ENCODE measurements around the gene CDC42BPB.
A peak's percentile ranks its signal among the peaks of the same experiment; 100 is the strongest.
"Not testable (repeated sequence)": the region's sequence is repeated elsewhere in the genome, so short reads cannot be mapped to it uniquely, and the experiment has no call there.

Gene CDC42BPB

GRCh38 chr14:103071544-103072251 is 14.3 kb upstream of the CDC42BPB start:
- DNase-seq = no peak

- DNase-seq = no peak
Observed at GRCh38 chr14:103070971-103071542, 13.7 kb upstream of the CDC42BPB start.

- no peak for DNase-seq
Observed at GRCh38 chr14:103070263-103070885, 13.0 kb upstream of the CDC42BPB start.

GRCh38 chr14:103068351-103069073 is 11.2 kb upstream of the CDC42BPB start:
- no peak for DNase-seq

- no peak for DNase-seq
Observed at GRCh38 chr14:103067231-103067954, 10.0 kb upstream of the CDC42BPB start.

GRCh38 chr14:103066399-103066798 is 9.1 kb upstream of the CDC42BPB start:
- no peak for DNase-seq

- DNase-seq = no peak
Observed at GRCh38 chr14:103065861-103066260, 8.5 kb upstream of the CDC42BPB start.

- no peak for DNase-seq
Observed at GRCh38 chr14:103064978-103065377, 7.6 kb upstream of the CDC42BPB start.

GRCh38 chr14:103064436-103064835 is 7.1 kb upstream of the CDC42BPB start:
- no peak for DNase-seq

GRCh38 chr14:103061482-103061976 is 4.2 kb upstream of the CDC42BPB start:
- no peak for DNase-seq

- no peak for DNase-seq
Observed at GRCh38 chr14:103059556-103059955, 2.2 kb upstream of the CDC42BPB start.

- no peak for DNase-seq
Observed at GRCh38 chr14:103058164-103059055, 1.1 kb upstream of the CDC42BPB start.

- DNase-seq = no peak
Observed at GRCh38 chr14:103057028-103057371, 349 bp downstream of the CDC42BPB start.

GRCh38 chr14:103056322-103057027 is 874 bp downstream of the CDC42BPB start:
- peak; percentile 2 for DNase-seq

- no peak for DNase-seq
Observed at GRCh38 chr14:103055695-103056094, 1.7 kb downstream of the CDC42BPB start.

GRCh38 chr14:103052407-103052806 is 4.9 kb downstream of the CDC42BPB start:
- DNase-seq = no peak

- DNase-seq = no peak
Observed at GRCh38 chr14:103050935-103051334, 6.4 kb downstream of the CDC42BPB start.

- not testable (repeated sequence) for DNase-seq
Observed at GRCh38 chr14:103047453-103047852, 9.9 kb downstream of the CDC42BPB start.

- no peak for DNase-seq
Observed at GRCh38 chr14:103045371-103045869, 11.9 kb downstream of the CDC42BPB start.

GRCh38 chr14:103043257-103044015 is 13.9 kb downstream of the CDC42BPB start:
- no peak for DNase-seq
